Neural cell (in vitro differentiated cells): ENCODE data around the gene CDH4. TPM values are rescaled to one million over a fixed set of nuclear protein-coding genes. Genes with fewer than 3 reads are reported as not detected.

Source experiments
- H2AFZ ChIP-seq: fragments of 200-600, 300-800 bp; sonication (generic), shearing (Covaris generic); 2 replicates; pipeline ENCODE4 v1.6.0; 2014; ENCODE audit warnings: low read depth, mild to moderate bottlenecking, antibody characterized with exemption, low read length, moderate library complexity
- H3F3A ChIP-seq: fragments of 200-600 bp; shearing (Covaris generic); 2 replicates; pipeline ENCODE4 v1.6.1; 2016; ENCODE audit warnings: mild to moderate bottlenecking, moderate library complexity, mixed read lengths, antibody characterized with exemption, low read length; ENCODE audit not compliant: insufficient read depth, poor library complexity, severe bottlenecking
- H3K27ac ChIP-seq: fragments of 200-600, 300-800 bp; sonication (generic), shearing (Covaris generic); 2 replicates; pipeline ENCODE4 v1.5.1; 2014; ENCODE audit warnings: mild to moderate bottlenecking, low read length, moderate library complexity
- H3K27me3 ChIP-seq: fragments of 300-800, 200-600 bp; sonication (generic), shearing (Covaris generic); 2 replicates; pipeline ENCODE4 v1.6.0; 2014; ENCODE audit warnings: mild to moderate bottlenecking, low read depth, low read length, moderate library complexity; ENCODE audit not compliant: insufficient read depth
- H3K36me3 ChIP-seq: fragments of 300-800, 200-600 bp; sonication (generic), shearing (Covaris generic); 2 replicates; pipeline ENCODE4 v1.5.1; 2014; ENCODE audit warnings: mild to moderate bottlenecking, antibody characterized with exemption, low read length, moderate library complexity; ENCODE audit not compliant: insufficient read depth
- H3K4me2 ChIP-seq: fragments of 300-800, 200-600 bp; sonication (generic), shearing (Covaris generic); 2 replicates; pipeline ENCODE4 v1.6.0; 2014; ENCODE audit warnings: mild to moderate bottlenecking, low read length
- H3K4me3 ChIP-seq: fragments of 300-800, 200-600 bp; sonication (generic), shearing (Covaris generic); 2 replicates; pipeline ENCODE4 v1.5.1; 2014; ENCODE audit warnings: mild to moderate bottlenecking, low read length, moderate library complexity
- H3K79me2 ChIP-seq: fragments of 200-600 bp; shearing (Covaris generic); replicated peaks from 2 replicates; pipeline ENCODE4 v1.6.0; 2014; ENCODE audit warnings: mild to moderate bottlenecking, low read length, moderate library complexity; ENCODE audit not compliant: insufficient read depth
- H3K9ac ChIP-seq: fragments of 300-800, 200-600 bp; sonication (generic), shearing (Covaris generic); 2 replicates; pipeline ENCODE4 v1.6.1; 2016; ENCODE audit warnings: mild to moderate bottlenecking, low read length, mixed read lengths
- H3K9me2 ChIP-seq: fragments of 200-600 bp; shearing (Covaris generic); 2 replicates; pipeline ENCODE4 v1.6.1; 2016; ENCODE audit warnings: mild to moderate bottlenecking, low read length, mixed read lengths; ENCODE audit not compliant: insufficient read depth
- H3K9me3 ChIP-seq: fragments of 200-600, 300-800 bp; sonication (generic), shearing (Covaris generic); 2 replicates; pipeline ENCODE4 v1.6.1; 2016; ENCODE audit warnings: mild to moderate bottlenecking, mixed run types, low read length, moderate library complexity, mixed read lengths
- H4K20me1 ChIP-seq: fragments of 200-600 bp; shearing (Covaris generic); 2 replicates; pipeline ENCODE4 v1.6.1; 2016; ENCODE audit warnings: mild to moderate bottlenecking, mixed run types; ENCODE audit not compliant: insufficient read depth
- EP300 ChIP-seq: fragments of 450-650 bp; conservative IDR thresholded peaks from 2 replicates; pipeline ENCODE4 v1.6.1; 2014; ENCODE audit warnings: antibody characterized with exemption, mild to moderate bottlenecking, moderate library complexity; ENCODE audit not compliant: poor library complexity, severe bottlenecking
- EZH2 ChIP-seq: fragments of 200-600, 300-800 bp; shearing (Covaris generic), sonication (generic); IDR thresholded peaks from 2 replicates; pipeline ENCODE4 v1.6.1; 2014; ENCODE audit warnings: antibody characterized with exemption, low read length, borderline replicate concordance, mild to moderate bottlenecking; ENCODE audit not compliant: insufficient read depth, poor library complexity, severe bottlenecking
- MXI1 ChIP-seq: fragments of 450-650 bp; conservative IDR thresholded peaks from 2 replicates; pipeline ENCODE4 v1.6.1; 2014; ENCODE audit warnings: antibody characterized with exemption, mild to moderate bottlenecking; ENCODE audit not compliant: poor library complexity, severe bottlenecking
- POLR2AphosphoS5 ChIP-seq: IDR thresholded peaks from 2 replicates; pipeline ENCODE4 v1.6.1; 2012
- RAD21 ChIP-seq: fragments of 450-650 bp; conservative IDR thresholded peaks from 2 replicates; pipeline ENCODE4 v1.6.1; 2014; ENCODE audit warnings: antibody characterized with exemption, mild to moderate bottlenecking, moderate library complexity
- SMC3 ChIP-seq: fragments of 450-650 bp; conservative IDR thresholded peaks from 2 replicates; pipeline ENCODE4 v1.6.1; 2014; ENCODE audit warnings: antibody characterized with exemption, mild to moderate bottlenecking, moderate library complexity; ENCODE audit not compliant: poor library complexity
- TAF1 ChIP-seq: IDR thresholded peaks from 2 replicates; pipeline ENCODE4 v1.6.1; 2012; ENCODE audit warnings: low read depth
- polyA plus RNA-seq: library from polyadenylated mRNA; depleted of rRNA; stranded (reverse); fragments of >200 nt; gene quantifications from 2 replicates; pipeline ENCODE4 v1.2.3, GENCODE V29; 2014
- TF ChIP-seq, protein P1 (sequence below): IDR thresholded peaks from 2 replicates; pipeline ENCODE4 v1.6.1; 2012; ENCODE audit warnings: borderline replicate concordance
- TF ChIP-seq, protein P2 (sequence below): fragments of 450-650 bp; IDR thresholded peaks from 2 replicates; pipeline ENCODE4 v1.5.1; 2014; ENCODE audit warnings: antibody characterized with exemption, mild to moderate bottlenecking, moderate library complexity; ENCODE audit not compliant: poor library complexity, severe bottlenecking

Gene CDH4
- polyA plus RNA-seq, 1 donor from 2014 or later, result 24.6 TPM

DNA sequence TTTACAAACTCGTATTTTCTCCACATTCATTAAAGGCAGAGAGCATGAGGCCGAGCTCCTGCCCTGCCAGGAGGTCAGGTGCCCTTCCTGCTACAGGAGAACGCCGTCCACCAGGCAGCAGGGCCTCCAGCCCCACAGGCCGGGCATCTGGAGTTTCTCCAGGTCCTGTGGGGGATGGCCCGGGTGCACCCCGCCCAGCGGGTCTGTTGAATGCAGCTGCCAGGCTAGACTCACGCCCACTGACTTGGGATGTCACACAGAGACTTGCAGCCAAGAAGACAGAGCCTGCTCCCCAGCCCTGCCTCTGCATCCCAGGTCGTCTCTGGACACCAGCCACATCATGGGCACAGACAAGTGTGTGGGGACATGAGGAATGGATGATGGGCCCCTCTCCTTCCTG lies 376.4 kb downstream of the CDH4 start:
- H3K27me3 ChIP-seq, result no peaks in the 10 kb centered on the region
- peak overlapping the region; percentile 27 for H3K4me3 ChIP-seq
- no peaks in the 10 kb centered on the region for H3F3A ChIP-seq
- H3K4me2 ChIP-seq, result no peak overlapping the region
- no peaks in the 10 kb centered on the region for H3K36me3 ChIP-seq
- H3K9me2 ChIP-seq, result no peaks in the 10 kb centered on the region
- no peaks in the 10 kb centered on the region for H3K9me3 ChIP-seq
- no peaks in the 10 kb centered on the region for H4K20me1 ChIP-seq
- H2AFZ ChIP-seq, result no peak overlapping the region
- H3K9ac ChIP-seq, result peak overlapping the region; percentile 18
- H3K27ac ChIP-seq, result peak overlapping the region; percentile 37
- no peaks in the 10 kb centered on the region for H3K79me2 ChIP-seq
- no peak for TF ChIP-seq EP300
- TF ChIP-seq, protein P1, sequence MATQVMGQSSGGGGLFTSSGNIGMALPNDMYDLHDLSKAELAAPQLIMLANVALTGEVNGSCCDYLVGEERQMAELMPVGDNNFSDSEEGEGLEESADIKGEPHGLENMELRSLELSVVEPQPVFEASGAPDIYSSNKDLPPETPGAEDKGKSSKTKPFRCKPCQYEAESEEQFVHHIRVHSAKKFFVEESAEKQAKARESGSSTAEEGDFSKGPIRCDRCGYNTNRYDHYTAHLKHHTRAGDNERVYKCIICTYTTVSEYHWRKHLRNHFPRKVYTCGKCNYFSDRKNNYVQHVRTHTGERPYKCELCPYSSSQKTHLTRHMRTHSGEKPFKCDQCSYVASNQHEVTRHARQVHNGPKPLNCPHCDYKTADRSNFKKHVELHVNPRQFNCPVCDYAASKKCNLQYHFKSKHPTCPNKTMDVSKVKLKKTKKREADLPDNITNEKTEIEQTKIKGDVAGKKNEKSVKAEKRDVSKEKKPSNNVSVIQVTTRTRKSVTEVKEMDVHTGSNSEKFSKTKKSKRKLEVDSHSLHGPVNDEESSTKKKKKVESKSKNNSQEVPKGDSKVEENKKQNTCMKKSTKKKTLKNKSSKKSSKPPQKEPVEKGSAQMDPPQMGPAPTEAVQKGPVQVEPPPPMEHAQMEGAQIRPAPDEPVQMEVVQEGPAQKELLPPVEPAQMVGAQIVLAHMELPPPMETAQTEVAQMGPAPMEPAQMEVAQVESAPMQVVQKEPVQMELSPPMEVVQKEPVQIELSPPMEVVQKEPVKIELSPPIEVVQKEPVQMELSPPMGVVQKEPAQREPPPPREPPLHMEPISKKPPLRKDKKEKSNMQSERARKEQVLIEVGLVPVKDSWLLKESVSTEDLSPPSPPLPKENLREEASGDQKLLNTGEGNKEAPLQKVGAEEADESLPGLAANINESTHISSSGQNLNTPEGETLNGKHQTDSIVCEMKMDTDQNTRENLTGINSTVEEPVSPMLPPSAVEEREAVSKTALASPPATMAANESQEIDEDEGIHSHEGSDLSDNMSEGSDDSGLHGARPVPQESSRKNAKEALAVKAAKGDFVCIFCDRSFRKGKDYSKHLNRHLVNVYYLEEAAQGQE, result no peak
- no peak for TF ChIP-seq POLR2AphosphoS5
- no peak for TF ChIP-seq EZH2
- TF ChIP-seq SMC3, result no peak
- TF ChIP-seq, protein P2, sequence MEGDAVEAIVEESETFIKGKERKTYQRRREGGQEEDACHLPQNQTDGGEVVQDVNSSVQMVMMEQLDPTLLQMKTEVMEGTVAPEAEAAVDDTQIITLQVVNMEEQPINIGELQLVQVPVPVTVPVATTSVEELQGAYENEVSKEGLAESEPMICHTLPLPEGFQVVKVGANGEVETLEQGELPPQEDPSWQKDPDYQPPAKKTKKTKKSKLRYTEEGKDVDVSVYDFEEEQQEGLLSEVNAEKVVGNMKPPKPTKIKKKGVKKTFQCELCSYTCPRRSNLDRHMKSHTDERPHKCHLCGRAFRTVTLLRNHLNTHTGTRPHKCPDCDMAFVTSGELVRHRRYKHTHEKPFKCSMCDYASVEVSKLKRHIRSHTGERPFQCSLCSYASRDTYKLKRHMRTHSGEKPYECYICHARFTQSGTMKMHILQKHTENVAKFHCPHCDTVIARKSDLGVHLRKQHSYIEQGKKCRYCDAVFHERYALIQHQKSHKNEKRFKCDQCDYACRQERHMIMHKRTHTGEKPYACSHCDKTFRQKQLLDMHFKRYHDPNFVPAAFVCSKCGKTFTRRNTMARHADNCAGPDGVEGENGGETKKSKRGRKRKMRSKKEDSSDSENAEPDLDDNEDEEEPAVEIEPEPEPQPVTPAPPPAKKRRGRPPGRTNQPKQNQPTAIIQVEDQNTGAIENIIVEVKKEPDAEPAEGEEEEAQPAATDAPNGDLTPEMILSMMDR, result no peak
- no peak for TF ChIP-seq TAF1
- no peak for TF ChIP-seq MXI1
- no peak for TF ChIP-seq RAD21

DNA sequence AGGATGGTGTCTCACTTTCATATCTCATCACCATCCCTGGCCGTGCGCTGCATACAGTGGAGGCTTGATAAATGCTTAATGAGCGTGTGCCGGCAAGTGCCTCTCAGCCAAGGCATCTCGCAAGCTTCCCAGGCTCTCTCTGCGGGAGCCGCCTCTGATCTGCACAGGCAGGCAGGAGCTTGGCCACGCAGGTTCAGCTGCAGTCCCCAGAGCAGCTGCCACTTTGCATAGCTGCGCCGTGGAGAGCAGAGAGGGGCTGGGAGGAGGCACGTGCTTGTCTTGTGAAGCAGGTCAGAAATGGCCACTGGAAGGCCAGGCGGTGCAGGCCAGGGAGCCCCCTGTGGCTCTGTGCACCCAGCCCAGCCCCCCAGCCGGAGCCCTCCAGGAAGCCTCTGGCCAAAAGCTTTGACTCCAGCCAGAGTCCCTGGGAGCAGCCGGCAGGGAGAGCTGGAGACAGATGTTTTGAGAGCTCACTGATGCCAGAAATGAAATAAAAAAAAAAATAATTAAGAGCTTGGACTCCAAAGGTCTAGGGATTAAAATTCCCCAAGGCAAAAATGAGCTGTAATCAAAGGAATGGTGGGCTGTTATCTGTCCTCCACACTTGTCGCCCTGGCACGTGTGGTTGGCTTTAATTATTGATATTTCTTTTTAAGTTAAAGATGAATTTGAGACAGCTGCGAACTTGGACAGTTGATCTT lies 377.0 kb downstream of the CDH4 start:
- H2AFZ ChIP-seq, result no peak overlapping the region
- no peaks in the 10 kb centered on the region for H3K36me3 ChIP-seq
- H3K79me2 ChIP-seq, result no peaks in the 10 kb centered on the region
- no peaks in the 10 kb centered on the region for H3K9me3 ChIP-seq
- peak overlapping the region; percentile 37 for H3K27ac ChIP-seq
- H3K9ac ChIP-seq, result peak overlapping the region; percentile 18
- H3K4me2 ChIP-seq, result no peak overlapping the region
- peak overlapping the region; percentile 27 for H3K4me3 ChIP-seq
- H3K27me3 ChIP-seq, result no peaks in the 10 kb centered on the region
- TF ChIP-seq POLR2AphosphoS5 (peak; percentile 47), TAF1 (no peak), EP300 (peak; percentile 19), MXI1 (no peak), RAD21 (peak; percentile 34), SMC3 (peak; percentile 25), EZH2 (no peak)
- TF ChIP-seq, protein P2, result no peak
- TF ChIP-seq, protein P1, result peak; percentile 52
- H3K9me2 ChIP-seq, result no peaks in the 10 kb centered on the region
- H3F3A ChIP-seq, result no peaks in the 10 kb centered on the region
- no peaks in the 10 kb centered on the region for H4K20me1 ChIP-seq
